Occipital lobe (tissue), 2 donors: Measurements from ENCODE around the gene ZNF385D. TPM values are rescaled to one million over a fixed set of nuclear protein-coding genes. Genes with fewer than 3 reads are reported as not detected.

Experiments
- DNase-seq: peaks from one replicate; lab custom pipeline; 2025; lab: John Stamatoyannopoulos, UW
- total RNA-seq: library from RNA; depleted of rRNA; stranded (reverse); fragments of >200 nt; gene quantifications from one replicate; pipeline ENCODE4 v1.2.3, GENCODE V29; 2014

The ZNF385D gene
- total RNA-seq, 1 donor from 2014 or later = 14.0 TPM

GRCh38 chr3:21613372-21614070 is 137.5 kb downstream of the ZNF385D start:
- no peak for DNase-seq

GRCh38 chr3:21601178-21601577 is 149.8 kb downstream of the ZNF385D start:
- DNase-seq = no peak

GRCh38 chr3:21599890-21600289 is 151.1 kb downstream of the ZNF385D start:
- DNase-seq = no peak

- DNase-seq = no peak
Measured at GRCh38 chr3:21592828-21593227, 158.2 kb downstream of the ZNF385D start.

GRCh38 chr3:21587894-21588293 is 163.1 kb downstream of the ZNF385D start:
- no peak for DNase-seq

- DNase-seq = no peak
Measured at GRCh38 chr3:21585216-21585740, 165.7 kb downstream of the ZNF385D start.

GRCh38 chr3:21573291-21573690 is 177.7 kb downstream of the ZNF385D start:
- no peak for DNase-seq

GRCh38 chr3:21564531-21564930 is 186.5 kb downstream of the ZNF385D start:
- no peak for DNase-seq

GRCh38 chr3:21562243-21562642 is 188.8 kb downstream of the ZNF385D start:
- DNase-seq = no peak

- DNase-seq = no peak
Measured at GRCh38 chr3:21561472-21561871, 189.5 kb downstream of the ZNF385D start.

- no peak for DNase-seq
Measured at GRCh38 chr3:21551019-21551418, 200.0 kb downstream of the ZNF385D start.

GRCh38 chr3:21544076-21544462 is 206.9 kb downstream of the ZNF385D start:
- no peak for DNase-seq

- no peak for DNase-seq
Measured at GRCh38 chr3:21543380-21544075, 207.5 kb downstream of the ZNF385D start.

- no peak for DNase-seq
Measured at GRCh38 chr3:21542656-21543379, 208.2 kb downstream of the ZNF385D start.

- DNase-seq = no peak
Measured at GRCh38 chr3:21540265-21540664, 210.7 kb downstream of the ZNF385D start.

GRCh38 chr3:21534462-21534861 is 216.5 kb downstream of the ZNF385D start:
- no peak for DNase-seq

- DNase-seq = no peak
Measured at GRCh38 chr3:21533002-21533401, 218.0 kb downstream of the ZNF385D start.

GRCh38 chr3:21531909-21532308 is 219.1 kb downstream of the ZNF385D start:
- no peak for DNase-seq

GRCh38 chr3:21528291-21528995 is 222.6 kb downstream of the ZNF385D start:
- no peak for DNase-seq

GRCh38 chr3:21526461-21526860 is 224.5 kb downstream of the ZNF385D start:
- no peak for DNase-seq

GRCh38 chr3:21524133-21524532 is 226.9 kb downstream of the ZNF385D start:
- no peak for DNase-seq
